Upper lobe of right lung (tissue), 1 donor: ENCODE data around the gene ZBTB40. TPM values are rescaled to one million over a fixed set of nuclear protein-coding genes. Genes with fewer than 3 reads are reported as not detected.

Experiments used
- ATAC-seq: fragments of 200-7000 bp; cut with Tn5 transposase; one replicate; pipeline ENCODE4 v1.9.1; 2020; ENCODE audit warnings: mild to moderate bottlenecking, moderate library complexity
- DNase-seq: peaks from one replicate; pipeline ENCODE4 v3.0.0-alpha.2; 2020
- H3K27ac ChIP-seq: fragments of 200-600 bp; one replicate; pipeline ENCODE4 v1.8.0; 2022
- H3K27me3 ChIP-seq: fragments of 200-600 bp; one replicate; pipeline ENCODE4 v1.8.0; 2022; ENCODE audit warnings: mild to moderate bottlenecking
- H3K36me3 ChIP-seq: fragments of 200-600 bp; one replicate; pipeline ENCODE4 v1.8.0; 2022
- H3K4me1 ChIP-seq: fragments of 200-600 bp; one replicate; pipeline ENCODE4 v1.8.0; 2022
- H3K4me3 ChIP-seq: fragments of 200-600 bp; one replicate; pipeline ENCODE4 v1.8.0; 2022; ENCODE audit warnings: mild to moderate bottlenecking
- H3K9me3 ChIP-seq: fragments of 200-600 bp; one replicate; pipeline ENCODE4 v1.8.0; 2022
- CTCF ChIP-seq: fragments of 200-600 bp; IDR thresholded peaks from one replicate; pipeline ENCODE4 v1.8.0; 2022; ENCODE audit warnings: antibody characterized with exemption
- intact Hi-C: fragments of 100-400 bp; cut with DNase I; formaldehyde crosslinking; loops from one replicate; pipeline ENCODE4 v1.11.0; 2022
- total RNA-seq: library from RNA; stranded (reverse); fragmentation: NEBNext Ultra II Directional; extraction: Animal tissue kit (Norgen Biotek cat#: 25700); gene quantifications from one replicate; pipeline ENCODE4 v1.2.1, GENCODE V29; 2021
- donor health status: DM: no; HTN: yes; CAD: no; lungs with severe emphysema.

The ZBTB40 gene
- total RNA-seq, 1 donor from 2014 or later = 24.9 TPM

- ATAC-seq = no peak
- DNase-seq = no peak
- Histone ChIP-seq H3K9me3 (no peaks in the 10 kb centered on the region), H3K36me3 (no peaks in the 10 kb centered on the region), H3K27me3 (no peaks in the 10 kb centered on the region), H3K4me1 (peaks cover 4% of the 10 kb centered on the region), H3K4me3 (no peak overlapping the region), H3K27ac (no peak overlapping the region)
- TF ChIP-seq CTCF = no peak
- intact Hi-C loops = no loop called here
These were observed 10.3 kb downstream of the ZBTB40 start for GRCh38 chr1:22461678-22462527.

DNA sequence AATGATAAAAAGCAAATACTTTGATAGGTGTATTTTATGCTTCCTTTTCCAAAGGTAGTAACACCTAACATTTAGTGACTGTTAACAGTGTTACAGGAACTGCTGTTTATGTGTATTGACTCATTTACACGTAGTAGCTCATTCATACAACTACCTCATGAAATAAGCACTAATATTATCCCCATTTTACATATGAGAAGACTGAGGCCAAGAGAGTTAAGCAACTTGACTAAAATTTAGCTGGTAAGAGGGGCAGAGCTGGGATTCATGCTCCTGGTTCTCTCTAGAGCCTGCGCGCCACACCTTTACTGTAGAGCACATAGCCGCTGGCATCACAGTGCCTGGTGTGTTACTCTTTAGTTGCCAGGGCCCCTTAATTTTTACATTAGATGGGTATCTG lies 11.3 kb downstream of the ZBTB40 start:
- no peak overlapping the region for H3K27ac ChIP-seq
- intact Hi-C loops = no loop called here
- ATAC-seq = no peak
- H3K27me3 ChIP-seq = no peaks in the 10 kb centered on the region
- H3K36me3 ChIP-seq = no peaks in the 10 kb centered on the region
- DNase-seq = no peak
- TF ChIP-seq CTCF = no peak
- H3K9me3 ChIP-seq = no peaks in the 10 kb centered on the region
- H3K4me1 ChIP-seq = peaks cover 4% of the 10 kb centered on the region
- no peak overlapping the region for H3K4me3 ChIP-seq

GRCh38 chr1:22465015-22465565 lies 13.4 kb downstream of the ZBTB40 start:
- Histone ChIP-seq H3K4me1 (peaks cover 13% of the 10 kb centered on the region), H3K27me3 (no peaks in the 10 kb centered on the region), H3K9me3 (no peaks in the 10 kb centered on the region), H3K27ac (no peak overlapping the region), H3K4me3 (no peak overlapping the region), H3K36me3 (no peaks in the 10 kb centered on the region)
- ATAC-seq (no peak), DNase-seq (no peak)
- no peak for TF ChIP-seq CTCF
- intact Hi-C loops = no loop called here

DNA sequence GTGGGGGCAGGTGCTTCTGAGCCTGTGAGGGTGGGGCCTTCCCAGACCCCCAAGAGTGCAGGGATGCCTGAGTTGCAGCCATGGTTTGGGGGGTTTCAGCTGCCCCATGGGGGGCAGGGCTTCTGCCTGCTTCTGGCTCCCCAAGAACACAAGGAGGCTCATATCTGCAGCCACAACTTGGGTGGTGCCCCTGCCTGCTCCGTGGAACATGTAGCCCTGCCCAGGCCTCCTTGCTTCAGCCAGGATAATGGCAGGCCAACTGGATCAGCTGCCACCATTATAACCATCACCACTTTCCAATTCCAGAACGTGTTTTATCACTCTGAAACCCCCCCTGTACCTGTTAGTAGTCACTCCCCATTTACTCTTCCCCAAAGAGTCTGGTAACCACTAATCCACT lies 14.0 kb downstream of the ZBTB40 start:
- H3K4me1 ChIP-seq = peaks cover 18% of the 10 kb centered on the region
- DNase-seq (no peak), ATAC-seq (no peak)
- no peak overlapping the region for H3K27ac ChIP-seq
- H3K36me3 ChIP-seq = no peaks in the 10 kb centered on the region
- H3K27me3 ChIP-seq = no peaks in the 10 kb centered on the region
- H3K9me3 ChIP-seq = no peaks in the 10 kb centered on the region
- TF ChIP-seq CTCF = no peak
- H3K4me3 ChIP-seq = no peak overlapping the region
- intact Hi-C loops = no loop called here

DNA sequence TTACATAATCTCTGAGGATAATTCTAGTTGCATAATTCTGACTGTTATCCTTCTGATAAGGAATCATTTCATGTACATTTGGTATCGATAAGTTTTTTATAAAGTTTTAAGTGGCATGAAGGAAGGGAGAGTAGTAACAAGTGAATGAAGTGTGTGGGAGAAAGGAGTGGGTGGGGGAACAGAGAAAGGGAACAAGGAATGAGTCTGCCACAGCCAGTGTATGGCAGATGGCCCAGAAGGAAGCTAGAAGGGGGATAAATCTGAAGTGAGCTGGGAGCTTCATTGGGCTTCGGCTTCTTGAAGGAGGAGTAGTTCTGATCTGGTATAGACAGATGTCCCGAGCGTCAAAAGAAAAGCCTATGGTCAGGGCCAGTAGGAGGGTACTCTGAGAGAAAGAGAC lies 18.6 kb downstream of the ZBTB40 start:
- Histone ChIP-seq H3K4me3 (no peak overlapping the region), H3K27me3 (no peaks in the 10 kb centered on the region), H3K9me3 (no peaks in the 10 kb centered on the region), H3K27ac (no peak overlapping the region), H3K36me3 (no peaks in the 10 kb centered on the region), H3K4me1 (peaks cover 27% of the 10 kb centered on the region)
- no peak for DNase-seq
- intact Hi-C loops = no loop called here
- peak; percentile 75 for ATAC-seq
- TF ChIP-seq CTCF = no peak
